ENCODE measurements around the gene BCAS3.

Gene BCAS3

GRCh38 chr17:61250335-61250890, 572.8 kb downstream of the BCAS3 start:
- peak; percentile 80 for ATAC-seq
- TF ChIP-seq ZNF565 (CRISPR knock-in tag; conservative IDR thresholded peaks at IDR 0.05; ENCODE audit: low read depth) = no peak
- no peak for TF ChIP-seq PPARA (CRISPR knock-in tag; IDR thresholded peaks at IDR 0.05; ENCODE audit: borderline replicate concordance)
- TF ChIP-seq POU6F1 (CRISPR knock-in tag; IDR thresholded peaks at IDR 0.05; ENCODE audit: borderline replicate concordance, low read depth) = no peak
- TF ChIP-seq CSDC2 (CRISPR knock-in tag; IDR thresholded peaks at IDR 0.05) = peak; percentile 6; the same call in 1 of the 2 replicates
- TF ChIP-seq ZFP3 (CRISPR knock-in tag; IDR thresholded peaks at IDR 0.05) = 0 out of 2 replicates have a peak, but pooled peaks have one; percentile 4
- TF ChIP-seq SNAI2 (CRISPR knock-in tag; IDR thresholded peaks at IDR 0.05) = no peak; the same call in none of the 2 replicates
- no peak for TF ChIP-seq ZNF8 (CRISPR knock-in tag; IDR thresholded peaks at IDR 0.05)
- no peak; the same call in 1 of the 2 replicates for TF ChIP-seq RARB (CRISPR knock-in tag; IDR thresholded peaks at IDR 0.05)
- TF ChIP-seq CSRNP3 (CRISPR knock-in tag; IDR thresholded peaks at IDR 0.05) = no peak; the same call in 1 of the 2 replicates
- TF ChIP-seq ARNTL (CRISPR knock-in tag; IDR thresholded peaks at IDR 0.05; ENCODE audit: borderline replicate concordance, low read depth) = no peak
- peak; percentile 70; the same call in 1 of the 2 replicates for TF ChIP-seq TOX (CRISPR knock-in tag; IDR thresholded peaks at IDR 0.05; ENCODE audit: borderline replicate concordance)
- TF ChIP-seq CREB5 (CRISPR knock-in tag; IDR thresholded peaks at IDR 0.05; ENCODE audit: low read depth) = peak; percentile 84; the same call in 1 of the 2 replicates
- no peak for TF ChIP-seq ZNF70 (CRISPR knock-in tag; IDR thresholded peaks at IDR 0.05)
- TF ChIP-seq ZFP30 (CRISPR knock-in tag; IDR thresholded peaks at IDR 0.05) = peak; percentile 13; the same call in 1 of the 2 replicates
- TF ChIP-seq ZC3H10 (CRISPR knock-in tag; IDR thresholded peaks at IDR 0.05) = peak; percentile 86
- TF ChIP-seq OSR1 (CRISPR knock-in tag; IDR thresholded peaks at IDR 0.05) = no peak; the same call in 1 of the 2 replicates
- no peak for TF ChIP-seq BACH2 (CRISPR knock-in tag; IDR thresholded peaks at IDR 0.05; ENCODE audit: borderline replicate concordance)
- TF ChIP-seq ESRRG (CRISPR knock-in tag; IDR thresholded peaks at IDR 0.05) = no peak
- peak; percentile 99 for TF ChIP-seq ISL1 (CRISPR knock-in tag; IDR thresholded peaks at IDR 0.05)
- no peak; the same call in 1 of the 2 replicates for TF ChIP-seq GLIS3 (CRISPR knock-in tag; IDR thresholded peaks at IDR 0.05)
- TF ChIP-seq TSHZ2 (CRISPR knock-in tag; IDR thresholded peaks at IDR 0.05) = no peak
- TF ChIP-seq TCF4 (CRISPR knock-in tag; IDR thresholded peaks at IDR 0.05; ENCODE audit: borderline replicate concordance) = peak; percentile 62; the same call in 1 of the 2 replicates
- peak; percentile 57; the same call in 1 of the 2 replicates for TF ChIP-seq PATZ1 (CRISPR knock-in tag; IDR thresholded peaks at IDR 0.05; ENCODE audit: borderline replicate concordance)
